Measurements from ENCODE around the gene ADGRD1.

Gene ADGRD1

DNA sequence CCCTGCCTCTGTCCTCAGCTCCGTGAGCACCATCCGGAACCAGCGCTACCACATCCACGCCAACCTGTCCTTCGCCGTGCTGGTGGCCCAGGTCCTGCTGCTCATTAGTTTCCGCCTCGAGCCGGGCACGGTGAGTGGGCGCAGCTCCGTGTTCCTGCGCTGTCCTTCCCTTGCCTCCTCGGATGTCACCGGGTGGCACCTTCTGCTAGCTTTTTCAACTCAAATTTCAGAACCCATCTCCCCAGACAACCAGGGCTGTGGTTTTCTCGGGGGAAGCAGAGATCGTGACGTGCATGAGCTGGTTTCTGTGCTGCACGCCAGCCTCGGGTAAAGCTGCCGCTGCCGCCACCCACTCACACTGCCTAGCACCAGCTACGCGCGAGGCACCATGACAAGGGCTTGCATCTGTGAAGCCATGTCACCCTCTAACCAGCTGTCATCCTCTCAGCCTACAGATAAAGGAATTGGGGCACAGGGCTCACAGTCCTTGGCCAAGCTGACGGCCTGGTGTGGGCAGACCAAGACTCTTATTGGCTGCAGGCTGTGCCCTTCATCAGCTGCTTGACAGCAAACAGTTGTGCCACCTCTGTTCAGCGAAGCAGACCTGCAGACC is 152.1 kb downstream of the ADGRD1 start:
- Histone ChIP-seq H3K4me2 (ENCODE audit: insufficient read depth, low read length, poor library complexity, severe bottlenecking) (no peak overlapping the region), H2BK12ac (ENCODE audit: low read length) (peak overlapping the region; percentile 98), H3K9me3 (replicated peaks in 1 of 2; ENCODE audit: control insufficient read depth in 2 of 2, insufficient read depth in 1 of 2, low read depth in 1 of 2, low read length in 2 of 2) (no peaks in the 10 kb centered on the region), H4K91ac (ENCODE audit: low read depth, low read length, poor library complexity) (no peak overlapping the region), H3K4ac (ENCODE audit: low read length) (peak overlapping the region; percentile 26), H3K18ac (ENCODE audit: low read length) (peak overlapping the region; percentile 87), H3K79me1 (ENCODE audit: low read depth, low read length) (no peaks in the 10 kb centered on the region), H3K9ac (ENCODE audit: low read depth, low read length, poor library complexity) (peak overlapping the region; percentile 52), H2AK5ac (ENCODE audit: low read depth, low read length) (peak overlapping the region; percentile 10), H3K27me3 (ENCODE audit: control insufficient read depth in 3 of 3, insufficient read depth in 3 of 3, low read depth in 1 of 3, low read length in 3 of 3) (no peaks in the 10 kb centered on the region), H3K4me1 (ENCODE audit: control insufficient read depth in 2 of 2, insufficient read depth in 1 of 2, low read depth in 1 of 2, low read length in 2 of 2) (peaks cover 19 to 23% of the 10 kb centered on the region in 2 donors), H3K4me3 (ENCODE audit: low read length in 2 of 2) (no peak overlapping the region), H2AFZ (ENCODE audit: low read length) (no peak overlapping the region), H2BK15ac (ENCODE audit: low read length) (peak overlapping the region; percentile 88), H3K27ac (replicated peaks; ENCODE audit: low read length) (no peak overlapping the region), H4K8ac (ENCODE audit: low read depth, low read length) (no peak overlapping the region), H3K36me3 (replicated peaks in 1 of 2; ENCODE audit: control insufficient read depth in 2 of 2, insufficient read depth in 2 of 2, low read length in 2 of 2) (no peaks in the 10 kb centered on the region), H3K14ac (ENCODE audit: low read length) (peak overlapping the region; percentile 6), H2BK5ac (ENCODE audit: low read length) (peak overlapping the region; percentile 42), H2BK120ac (ENCODE audit: low read depth, low read length) (no peak overlapping the region), H3K23ac (ENCODE audit: low read depth, low read length, poor library complexity) (peak overlapping the region; percentile 82)
- no CpG with 5 or more reads among the region's 27 CpGs for WGBS, 2 donors (ENCODE audit: extremely low coverage in 2 of 2, insufficient read length in 2 of 2, insufficient replicate concordance in 1 of 2)
- no peak for DNase-seq (ENCODE audit: low spot score)

DNA sequence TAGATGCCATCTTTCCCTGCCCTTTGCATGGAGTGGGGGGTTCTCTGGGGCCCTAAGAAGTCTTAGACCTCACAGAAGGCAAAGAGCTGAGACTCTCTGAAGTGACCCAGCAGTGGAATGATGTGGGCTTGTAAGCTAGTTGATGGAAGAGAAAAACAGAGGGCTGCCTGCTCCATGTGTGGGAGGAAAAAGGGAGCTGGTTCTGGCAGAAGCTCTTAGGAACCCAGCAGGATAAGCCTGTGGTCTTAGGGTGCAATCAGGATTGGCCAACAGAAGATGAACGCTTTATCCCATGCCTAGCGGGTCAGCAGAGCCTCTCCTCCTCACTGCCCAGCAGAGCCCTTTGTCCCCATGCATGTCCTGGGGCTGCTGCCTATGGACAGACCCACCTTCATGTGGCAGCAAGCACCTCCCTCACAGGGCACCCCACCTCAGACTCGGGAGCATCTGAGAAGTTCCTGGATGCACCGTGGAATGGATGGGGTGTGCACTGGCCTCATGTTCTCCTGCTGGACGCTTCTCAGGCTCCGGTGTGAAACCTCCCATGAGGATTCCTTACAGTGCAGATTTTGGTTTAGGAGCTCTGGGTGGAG is 152.7 kb downstream of the ADGRD1 start:
- Histone ChIP-seq H3K4ac (ENCODE audit: low read length) (no peak overlapping the region), H3K27ac (replicated peaks; ENCODE audit: low read length) (no peak overlapping the region), H2BK12ac (ENCODE audit: low read length) (no peak overlapping the region), H3K9ac (ENCODE audit: low read depth, low read length, poor library complexity) (no peak overlapping the region), H2BK15ac (ENCODE audit: low read length) (peak overlapping the region; percentile 88), H4K8ac (ENCODE audit: low read depth, low read length) (no peak overlapping the region), H3K27me3 (ENCODE audit: control insufficient read depth in 3 of 3, insufficient read depth in 3 of 3, low read depth in 1 of 3, low read length in 3 of 3) (no peaks in the 10 kb centered on the region), H3K14ac (ENCODE audit: low read length) (no peak overlapping the region), H3K23ac (ENCODE audit: low read depth, low read length, poor library complexity) (no peak overlapping the region), H2AK5ac (ENCODE audit: low read depth, low read length) (peak overlapping the region; percentile 70), H3K4me3 (ENCODE audit: low read length in 2 of 2) (no peak overlapping the region), H3K36me3 (replicated peaks in 1 of 2; ENCODE audit: control insufficient read depth in 2 of 2, insufficient read depth in 2 of 2, low read length in 2 of 2) (no peaks in the 10 kb centered on the region), H2AFZ (ENCODE audit: low read length) (no peak overlapping the region), H3K4me1 (ENCODE audit: control insufficient read depth in 2 of 2, insufficient read depth in 1 of 2, low read depth in 1 of 2, low read length in 2 of 2) (peaks cover 19 to 23% of the 10 kb centered on the region in 2 donors), H4K91ac (ENCODE audit: low read depth, low read length, poor library complexity) (no peak overlapping the region), H3K18ac (ENCODE audit: low read length) (peak overlapping the region; percentile 75), H3K9me3 (replicated peaks in 1 of 2; ENCODE audit: control insufficient read depth in 2 of 2, insufficient read depth in 1 of 2, low read depth in 1 of 2, low read length in 2 of 2) (no peaks in the 10 kb centered on the region), H3K79me1 (ENCODE audit: low read depth, low read length) (no peaks in the 10 kb centered on the region), H3K4me2 (ENCODE audit: insufficient read depth, low read length, poor library complexity, severe bottlenecking) (no peak overlapping the region), H2BK120ac (ENCODE audit: low read depth, low read length) (no peak overlapping the region), H2BK5ac (ENCODE audit: low read length) (peak overlapping the region; percentile 42)
- no peak for DNase-seq (ENCODE audit: low spot score)
- WGBS, 2 donors (ENCODE audit: extremely low coverage in 2 of 2, insufficient read length in 2 of 2, insufficient replicate concordance in 1 of 2), result no CpG with 5 or more reads among the region's 6 CpGs

GRCh38 chr12:131108177-131108955 is 154.7 kb downstream of the ADGRD1 start:
- no peak overlapping the region for H3K9ac ChIP-seq (ENCODE audit: low read depth, low read length, poor library complexity)
- H3K14ac ChIP-seq (ENCODE audit: low read length), result no peak overlapping the region

GRCh38 chr12:131111446-131111845 is 157.7 kb downstream of the ADGRD1 start:
- WGBS, 2 donors (ENCODE audit: extremely low coverage in 2 of 2, insufficient read length in 2 of 2, insufficient replicate concordance in 1 of 2), result no CpG with 5 or more reads among the region's 3 CpGs
- Histone ChIP-seq H3K18ac (ENCODE audit: low read length) (no peak overlapping the region), H2BK120ac (ENCODE audit: low read depth, low read length) (no peak overlapping the region), H4K8ac (ENCODE audit: low read depth, low read length) (no peak overlapping the region), H2AFZ (ENCODE audit: low read length) (no peak overlapping the region), H3K9me3 (replicated peaks in 1 of 2; ENCODE audit: control insufficient read depth in 2 of 2, insufficient read depth in 1 of 2, low read depth in 1 of 2, low read length in 2 of 2) (no peaks in the 10 kb centered on the region), H3K4me1 (ENCODE audit: control insufficient read depth in 2 of 2, insufficient read depth in 1 of 2, low read depth in 1 of 2, low read length in 2 of 2) (peaks cover 1 to 4% of the 10 kb centered on the region in 2 donors), H3K4me3 (ENCODE audit: low read length in 2 of 2) (no peak overlapping the region), H4K91ac (ENCODE audit: low read depth, low read length, poor library complexity) (no peak overlapping the region), H3K27me3 (ENCODE audit: control insufficient read depth in 3 of 3, insufficient read depth in 3 of 3, low read depth in 1 of 3, low read length in 3 of 3) (no peaks in the 10 kb centered on the region), H2BK5ac (ENCODE audit: low read length) (no peak overlapping the region), H3K4me2 (ENCODE audit: insufficient read depth, low read length, poor library complexity, severe bottlenecking) (no peak overlapping the region), H2BK12ac (ENCODE audit: low read length) (no peak overlapping the region), H3K27ac (replicated peaks; ENCODE audit: low read length) (no peak overlapping the region), H3K23ac (ENCODE audit: low read depth, low read length, poor library complexity) (no peak overlapping the region), H3K36me3 (replicated peaks in 1 of 2; ENCODE audit: control insufficient read depth in 2 of 2, insufficient read depth in 2 of 2, low read length in 2 of 2) (no peaks in the 10 kb centered on the region), H3K9ac (ENCODE audit: low read depth, low read length, poor library complexity) (no peak overlapping the region), H3K14ac (ENCODE audit: low read length) (no peak overlapping the region), H2BK15ac (ENCODE audit: low read length) (no peak overlapping the region), H3K4ac (ENCODE audit: low read length) (no peak overlapping the region), H3K79me1 (ENCODE audit: low read depth, low read length) (no peaks in the 10 kb centered on the region), H2AK5ac (ENCODE audit: low read depth, low read length) (no peak overlapping the region)
- DNase-seq (ENCODE audit: low spot score), result no peak

More at GRCh38 chr12:131108177-131108955, 154.7 kb downstream of the ADGRD1 start:
- Histone ChIP-seq H3K23ac (ENCODE audit: low read depth, low read length, poor library complexity) (peak overlapping the region; percentile 62), H2AFZ (ENCODE audit: low read length) (no peak overlapping the region), H2BK12ac (ENCODE audit: low read length) (no peak overlapping the region), H4K8ac (ENCODE audit: low read depth, low read length) (no peak overlapping the region), H3K27me3 (ENCODE audit: control insufficient read depth in 3 of 3, insufficient read depth in 3 of 3, low read depth in 1 of 3, low read length in 3 of 3) (no peaks in the 10 kb centered on the region), H3K36me3 (replicated peaks in 1 of 2; ENCODE audit: control insufficient read depth in 2 of 2, insufficient read depth in 2 of 2, low read length in 2 of 2) (no peaks in the 10 kb centered on the region), H3K4ac (ENCODE audit: low read length) (no peak overlapping the region), H2AK5ac (ENCODE audit: low read depth, low read length) (peak overlapping the region; percentile 64), H3K9me3 (replicated peaks in 1 of 2; ENCODE audit: control insufficient read depth in 2 of 2, insufficient read depth in 1 of 2, low read depth in 1 of 2, low read length in 2 of 2) (no peaks in the 10 kb centered on the region), H3K4me2 (ENCODE audit: insufficient read depth, low read length, poor library complexity, severe bottlenecking) (no peak overlapping the region), H3K4me1 (ENCODE audit: control insufficient read depth in 2 of 2, insufficient read depth in 1 of 2, low read depth in 1 of 2, low read length in 2 of 2) (peaks cover 12 to 13% of the 10 kb centered on the region in 2 donors), H2BK15ac (ENCODE audit: low read length) (peak overlapping the region; percentile 76), H3K4me3 (ENCODE audit: low read length in 2 of 2) (no peak overlapping the region), H2BK120ac (ENCODE audit: low read depth, low read length) (no peak overlapping the region), H3K27ac (replicated peaks; ENCODE audit: low read length) (no peak overlapping the region), H3K79me1 (ENCODE audit: low read depth, low read length) (no peaks in the 10 kb centered on the region), H3K18ac (ENCODE audit: low read length) (no peak overlapping the region), H2BK5ac (ENCODE audit: low read length) (no peak overlapping the region), H4K91ac (ENCODE audit: low read depth, low read length, poor library complexity) (no peak overlapping the region)
- DNase-seq (ENCODE audit: low spot score), result no peak
- no CpG with 5 or more reads among the region's 10 CpGs for WGBS, 2 donors (ENCODE audit: extremely low coverage in 2 of 2, insufficient read length in 2 of 2, insufficient replicate concordance in 1 of 2)

Measured in neuronal stem cell (in vitro differentiated cells).